T-cell (primary cell): Measurements from ENCODE around the gene POLR3H. TPM values are rescaled to one million over a fixed set of nuclear protein-coding genes. Genes with fewer than 3 reads are reported as not detected.

Experiments
- ATAC-seq, 4 experiments: fragments of 200-7000 bp in 3 of 4; fragments of 150-1000 bp in 1 of 4; cut with Tn5 transposase; replicated peaks in 1 of 4; 1 replicate in 3 of 4; 2 replicates in 1 of 4; pipeline ENCODE4 v1.10.0; 2021; ENCODE audit warnings: moderate library complexity in 3 of 4, mild to moderate bottlenecking in 2 of 4, moderate number of reproducible peaks in 1 of 4
- CTCF ChIA-PET, 2 donors: fragments of 300-600 bp; sonication (Branson Sonifier 250); formaldehyde crosslinking; loops; one replicate each; lab custom pipeline; 2022; ENCODE audit warnings: antibody characterized with exemption in 2 of 2; lab: Charles Lee
- POLR2A ChIA-PET, 2 donors: fragments of 300-600 bp; sonication (Branson Sonifier 250); formaldehyde crosslinking; loops; one replicate each; lab custom pipeline; 2022; ENCODE audit warnings: antibody characterized with exemption in 2 of 2; lab: Charles Lee
- DNase-seq, 35 experiments: peaks; one replicate each; pipeline versions ENCODE4 v3.0.0 to v3.0.0-alpha.2; 2013 to 2023
- H3K27ac ChIP-seq: one replicate; pipeline ENCODE4 v1.5.1; 2013; ENCODE audit warnings: low read length
- H3K27me3 ChIP-seq, 2 experiments: replicated peaks in 1 of 2; 1 replicate in 1 of 2; 2 replicates in 1 of 2; pipeline versions ENCODE4 v1.6.1 to v1.7.0; 2013; ENCODE audit warnings: low read length in 1 of 2, mixed read lengths in 1 of 2; ENCODE audit not compliant: control insufficient read depth in 2 of 2, insufficient read depth in 2 of 2; ENCODE audit errors: extremely low read depth in 1 of 2
- H3K36me3 ChIP-seq, 2 donors: 1 replicate in 1 of 2; 2 replicates in 1 of 2; pipeline versions ENCODE4 v1.6.1 to v1.7.0; 2013; ENCODE audit warnings: low read length in 1 of 2; ENCODE audit not compliant: control insufficient read depth in 2 of 2, insufficient read depth in 1 of 2; ENCODE audit errors: extremely low read depth in 1 of 2
- H3K4me1 ChIP-seq, 2 experiments: 1 replicate in 1 of 2; 2 replicates in 1 of 2; pipeline versions ENCODE4 v1.6.1 to v1.7.0; 2013; ENCODE audit warnings: low read length in 2 of 2, mixed read lengths in 1 of 2; ENCODE audit not compliant: insufficient read depth in 2 of 2, control insufficient read depth in 1 of 2; ENCODE audit errors: extremely low read depth in 1 of 2
- H3K4me3 ChIP-seq, 2 donors: 1 replicate in 1 of 2; 2 replicates in 1 of 2; pipeline versions ENCODE4 v1.5.1 to v1.7.0; 2013; ENCODE audit warnings: mild to moderate bottlenecking in 2 of 2, low read length in 1 of 2, moderate library complexity in 1 of 2; ENCODE audit not compliant: control insufficient read depth in 1 of 2; ENCODE audit errors: extremely low read depth in 1 of 2
- H3K9me3 ChIP-seq: 2 replicates; pipeline ENCODE4 v1.7.0; 2013
- H3K27ac Mint-ChIP-seq, 2 donors: one replicate each; pipeline ENCODE4 v1.8.0; 2020 to 2021; ENCODE audit warnings: mild to moderate bottlenecking in 2 of 2, mixed read lengths in 2 of 2
- H3K27me3 Mint-ChIP-seq, 2 donors: one replicate each; pipeline ENCODE4 v1.8.0; 2021 to 2022; ENCODE audit warnings: mixed read lengths in 2 of 2
- H3K36me3 Mint-ChIP-seq: one replicate; pipeline ENCODE4 v1.8.0; 2021; ENCODE audit warnings: mixed read lengths
- H3K4me1 Mint-ChIP-seq, 3 donors: one replicate each; pipeline ENCODE4 v1.8.0; 2020 to 2022; ENCODE audit warnings: mixed read lengths in 3 of 3, mild to moderate bottlenecking in 1 of 3
- H3K4me3 Mint-ChIP-seq, 3 donors: one replicate each; pipeline ENCODE4 v1.8.0; 2020 to 2022; ENCODE audit warnings: mild to moderate bottlenecking in 3 of 3, mixed read lengths in 3 of 3, moderate library complexity in 3 of 3
- H3K9me3 Mint-ChIP-seq, 3 donors: one replicate each; pipeline ENCODE4 v1.8.0; 2020 to 2022; ENCODE audit warnings: mixed read lengths in 3 of 3
- WGBS: methylation state at CpG from one replicate; pipeline ENCODE4 v1.1.5; 2013; ENCODE audit warnings: missing lambda C conversion rate; ENCODE audit not compliant: insufficient coverage; 5-methylcytosine and 5-hydroxymethylcytosine counted together
- total RNA-seq, 35 experiments: library from RNA in 6 of 35; stranded (reverse) in 6 of 35; fragments of 120-200 nt in 1 of 35; gene quantifications; one replicate each; pipeline versions ENCODE4 v1.2.1 to v1.2.4 and lab custom pipeline; 2013 to 2026

POLR3H gene
- total RNA-seq, 5 donors from 2014 or later (not counting 1 experiment from before 2014, with no cell fraction given): 20.6 to 57.7 (median 44.9) TPM

DNA sequence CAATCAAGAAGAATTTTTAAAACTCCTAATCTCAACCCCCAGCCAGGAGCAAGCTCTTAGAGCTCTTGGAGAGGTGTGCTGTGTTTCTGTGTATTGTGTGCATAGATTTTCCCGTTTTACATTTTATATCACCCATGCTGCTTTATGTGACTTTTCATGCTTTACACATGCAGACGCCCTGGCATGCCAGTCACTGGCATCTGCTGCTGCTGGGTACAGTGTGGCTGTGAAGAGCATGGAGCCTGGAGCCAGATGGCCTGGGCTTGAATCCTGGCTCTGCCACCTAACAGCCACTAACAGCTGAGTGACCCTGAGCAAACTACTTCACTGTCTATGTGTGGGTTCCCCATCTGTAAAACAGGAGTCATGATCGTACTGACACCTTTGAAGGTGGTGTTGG is 23.1 kb downstream of the POLR3H start:
- ChIA-PET POLR2A (no interaction called here), CTCF (interaction anchor here in 1 of 2 donors (0.6 to 0.7 kb wide), 2 partner anchors 17 to 600 kb away, joined by 3 to 6 read pairs; no protein-coding TSS in a partner anchor)
- H3K4me3 Mint-ChIP-seq: no peak overlapping the region
- ATAC-seq (no peak), DNase-seq (no peak)
- peaks cover 21 to 62% of the 10 kb centered on the region in 2 donors for H3K36me3 ChIP-seq
- no peaks in the 10 kb centered on the region for H3K27me3 ChIP-seq
- no peak overlapping the region for H3K4me3 ChIP-seq
- no peaks in the 10 kb centered on the region for H3K27me3 Mint-ChIP-seq
- peaks cover 12 to 20% (median 16%) of the 10 kb centered on the region in 3 donors for H3K4me1 Mint-ChIP-seq
- H3K27ac Mint-ChIP-seq: no peak overlapping the region
- no peak overlapping the region for H3K27ac ChIP-seq
- H3K9me3 ChIP-seq: no peaks in the 10 kb centered on the region
- H3K4me1 ChIP-seq: peaks cover 8 to 25% of the 10 kb centered on the region in 2 experiments
- peaks cover 11% of the 10 kb centered on the region for H3K36me3 Mint-ChIP-seq
- 100% methylated on average over 1 of the region's 3 CpGs for WGBS
- no peaks in the 10 kb centered on the region for H3K9me3 Mint-ChIP-seq

DNA sequence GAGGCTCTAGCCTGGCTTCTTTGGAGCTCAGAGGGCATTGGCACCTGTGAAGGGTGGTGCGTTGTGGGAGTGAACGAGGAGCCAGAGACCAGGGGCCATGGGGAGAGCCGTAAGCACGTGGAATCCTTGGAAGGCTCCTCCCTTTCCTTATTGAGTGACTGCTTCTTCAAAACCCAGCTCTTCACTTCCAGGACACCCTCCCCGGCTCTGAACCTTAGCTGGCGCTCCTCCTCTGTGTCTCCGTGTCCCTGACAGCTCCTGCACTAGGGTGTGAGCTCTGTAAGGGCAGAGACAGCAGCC is 26.3 kb downstream of the POLR3H start:
- Histone ChIP-seq H3K27me3 (no peaks in the 10 kb centered on the region), H3K9me3 (no peaks in the 10 kb centered on the region), H3K27ac (no peak overlapping the region), H3K36me3 (peaks cover 34 to 72% of the 10 kb centered on the region in 2 donors), H3K4me1 (no peaks in the 10 kb centered on the region), H3K4me3 (no peak overlapping the region)
- Mint-ChIP-seq H3K27ac (no peak overlapping the region), H3K9me3 (no peaks in the 10 kb centered on the region), H3K36me3 (peaks cover 23% of the 10 kb centered on the region), H3K4me1 (peaks cover 0 to 3% (median 2%) of the 10 kb centered on the region in 3 donors), H3K4me3 (no peak overlapping the region), H3K27me3 (no peaks in the 10 kb centered on the region)
- ChIA-PET POLR2A (no interaction called here), CTCF (interaction anchor here (0.6 to 2.3 kb wide), 5 partner anchors 17 to 363 kb away, joined by 3 to 9 read pairs (median 3); no protein-coding TSS in a partner anchor)
- DNase-seq: no peak
- no peak for ATAC-seq
- 100% methylated on average over 3 of the region's 7 CpGs for WGBS

DNA sequence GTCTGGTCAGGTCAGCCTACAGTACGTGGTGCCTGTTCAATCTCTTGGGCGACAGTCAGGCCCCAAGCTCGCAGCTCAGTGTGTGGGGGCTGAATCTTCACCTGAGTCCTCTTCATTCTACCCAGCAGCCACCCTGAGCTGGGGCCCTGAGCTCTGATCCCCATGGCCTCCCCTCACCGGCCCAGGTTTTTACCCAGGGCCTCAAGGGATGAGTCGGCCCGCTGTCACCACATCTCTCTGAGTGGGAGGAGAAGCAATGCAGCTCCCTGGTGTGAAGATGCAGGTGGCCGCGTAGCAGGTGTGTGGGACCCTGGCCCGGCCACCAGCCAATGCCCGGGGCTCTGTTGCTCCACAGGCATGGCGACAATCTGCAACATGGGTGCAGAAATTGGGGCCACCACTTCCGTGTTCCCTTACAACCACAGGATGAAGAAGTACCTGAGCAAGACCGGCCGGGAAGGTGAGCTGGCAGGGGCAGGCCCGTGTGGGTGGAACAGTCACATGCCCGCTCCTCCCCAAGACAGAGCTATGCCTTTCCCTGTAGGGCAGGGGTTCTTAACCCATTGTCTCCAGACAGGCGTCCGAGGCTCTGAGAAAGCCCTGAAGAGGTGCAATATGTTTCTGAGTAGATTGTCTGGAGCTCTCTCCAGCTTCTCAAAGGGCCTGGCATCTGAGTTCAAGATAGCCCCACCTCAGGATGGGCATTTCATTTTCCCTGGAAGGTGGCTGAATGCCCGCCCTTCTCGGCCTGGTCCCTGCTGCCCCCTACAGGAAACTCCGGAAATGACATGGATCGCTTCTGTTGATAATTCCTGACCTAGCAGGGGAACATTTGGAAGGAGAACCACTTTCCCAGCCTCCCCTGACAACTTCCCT is 26.9 kb downstream of the POLR3H start:
- ChIA-PET POLR2A (no interaction called here), CTCF (interaction anchor here (0.6 to 2.3 kb wide), 6 partner anchors 17 to 187 kb away, joined by 3 to 9 read pairs (median 5); no protein-coding TSS in a partner anchor)
- Mint-ChIP-seq H3K27ac (no peak overlapping the region), H3K4me3 (no peak overlapping the region), H3K4me1 (no peaks in the 10 kb centered on the region), H3K27me3 (no peaks in the 10 kb centered on the region), H3K36me3 (peaks cover 20% of the 10 kb centered on the region), H3K9me3 (no peaks in the 10 kb centered on the region)
- H3K27ac ChIP-seq: no peak overlapping the region
- no peak overlapping the region for H3K4me3 ChIP-seq
- no peak for ATAC-seq
- DNase-seq: peak in 10 of 35 experiments; percentile 11 to 54 (median 26)
- peaks cover 38 to 72% of the 10 kb centered on the region in 2 donors for H3K36me3 ChIP-seq
- no peaks in the 10 kb centered on the region for H3K27me3 ChIP-seq
- WGBS: 93% methylated on average over 7 of the region's 22 CpGs
- H3K9me3 ChIP-seq: no peaks in the 10 kb centered on the region
- no peaks in the 10 kb centered on the region for H3K4me1 ChIP-seq

DNA sequence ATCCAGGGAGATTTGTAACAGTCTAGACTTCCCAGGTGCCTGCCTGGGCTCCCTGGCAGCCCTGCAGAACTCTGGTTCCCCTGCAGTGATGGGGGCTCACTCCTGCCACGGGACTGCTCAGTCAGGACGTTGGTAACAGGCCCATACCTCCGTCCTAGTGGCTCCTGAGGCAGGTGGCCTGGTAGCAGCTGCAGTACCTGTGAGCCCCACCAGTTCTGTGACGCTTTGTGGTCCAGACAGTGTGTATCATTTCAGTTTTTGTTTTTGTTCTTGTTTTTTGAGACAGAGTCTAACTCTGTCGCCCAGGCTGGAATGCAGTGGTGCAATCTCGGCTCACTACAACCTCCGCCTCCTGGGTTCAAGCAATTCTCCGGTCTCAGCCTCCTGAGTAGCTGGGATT is 27.8 kb downstream of the POLR3H start:
- Mint-ChIP-seq H3K9me3 (no peaks in the 10 kb centered on the region), H3K27ac (no peak overlapping the region), H3K4me3 (no peak overlapping the region), H3K4me1 (no peaks in the 10 kb centered on the region), H3K27me3 (no peaks in the 10 kb centered on the region), H3K36me3 (peaks cover 22% of the 10 kb centered on the region)
- ChIA-PET CTCF (interaction anchor here (0.5 to 2.3 kb wide), 4 partner anchors 54 to 113 kb away, joined by 5 to 9 read pairs (median 5); no protein-coding TSS in a partner anchor), POLR2A (no interaction called here)
- peaks cover 41 to 81% of the 10 kb centered on the region in 2 donors for H3K36me3 ChIP-seq
- no peaks in the 10 kb centered on the region for H3K9me3 ChIP-seq
- ATAC-seq (no peak), DNase-seq (no peak)
- H3K4me3 ChIP-seq: no peak overlapping the region
- 94% methylated on average over 8 of the region's 8 CpGs for WGBS
- no peak overlapping the region for H3K27ac ChIP-seq
- H3K4me1 ChIP-seq: no peaks in the 10 kb centered on the region
- no peaks in the 10 kb centered on the region for H3K27me3 ChIP-seq

DNA sequence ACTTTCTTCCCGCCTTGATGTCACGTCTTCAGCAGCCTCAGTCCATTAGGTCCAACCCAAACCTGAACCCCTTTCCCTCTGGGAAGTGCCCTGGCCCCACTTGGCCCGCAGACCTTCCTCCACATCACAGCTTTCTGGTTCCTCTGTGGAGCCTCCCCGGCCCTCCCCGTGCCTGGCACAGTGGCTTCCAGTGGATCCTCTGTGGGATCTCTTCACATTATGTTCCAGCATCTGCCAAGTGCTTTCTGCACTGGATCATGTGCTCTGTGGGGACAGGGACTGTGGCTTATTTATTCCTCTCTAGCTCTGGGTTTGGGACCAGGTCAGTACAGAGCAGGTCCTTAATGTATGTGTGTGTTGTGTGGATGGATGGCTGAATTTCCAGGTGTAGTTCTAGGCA is 30.9 kb downstream of the POLR3H start:
- ChIA-PET POLR2A (no interaction called here), CTCF (no interaction called here)
- H3K27ac ChIP-seq: no peak overlapping the region
- peaks cover 31% of the 10 kb centered on the region for H3K36me3 Mint-ChIP-seq
- no peak overlapping the region for H3K27ac Mint-ChIP-seq
- DNase-seq: no peak
- peaks cover 44 to 87% of the 10 kb centered on the region in 2 donors for H3K36me3 ChIP-seq
- no peaks in the 10 kb centered on the region for H3K4me1 Mint-ChIP-seq
- H3K27me3 ChIP-seq: no peaks in the 10 kb centered on the region
- no peak overlapping the region for H3K4me3 ChIP-seq
- no peaks in the 10 kb centered on the region for H3K27me3 Mint-ChIP-seq
- H3K4me3 Mint-ChIP-seq: no peak overlapping the region
- H3K4me1 ChIP-seq: no peaks in the 10 kb centered on the region
- no peak for ATAC-seq
- no peaks in the 10 kb centered on the region for H3K9me3 Mint-ChIP-seq
- WGBS: 95% methylated on average over 4 of the region's 5 CpGs
- no peaks in the 10 kb centered on the region for H3K9me3 ChIP-seq

DNA sequence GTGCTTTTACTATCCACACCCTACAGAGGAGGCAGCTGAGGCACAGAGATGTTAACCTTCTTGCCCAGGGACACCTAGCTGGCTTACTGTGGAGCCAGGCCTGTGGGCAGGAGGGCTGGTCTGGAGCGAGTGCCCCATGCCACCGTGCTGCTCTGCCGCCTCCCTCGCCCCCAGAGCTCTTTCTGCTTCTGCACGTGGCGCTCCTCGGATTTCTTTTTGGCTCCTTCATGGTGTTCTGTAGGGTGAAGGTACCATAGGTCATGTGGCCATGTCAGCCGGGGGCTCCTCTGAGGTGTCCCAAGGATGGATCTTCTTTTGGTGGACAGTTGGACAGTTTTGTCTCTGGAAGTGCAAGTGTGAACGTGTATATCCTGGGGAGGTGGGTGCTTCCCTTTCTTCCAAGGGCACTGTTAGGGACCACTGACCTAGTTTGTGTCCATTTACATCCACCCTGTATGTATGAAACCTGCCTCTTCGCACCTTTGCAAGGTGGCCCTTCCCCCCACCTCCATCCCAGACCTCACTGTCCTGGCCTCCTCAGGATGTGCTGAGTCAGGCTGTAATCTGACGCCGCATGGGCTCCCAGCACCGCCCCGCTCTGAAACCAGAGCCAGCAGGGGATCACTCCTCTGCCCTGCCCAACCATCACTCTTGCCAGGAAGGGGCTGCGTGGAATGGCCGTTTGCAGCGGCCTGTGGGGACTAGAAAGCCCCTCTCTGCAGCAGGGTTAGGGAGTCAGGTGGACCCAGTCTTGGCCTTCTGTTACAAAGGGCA is 31.7 kb downstream of the POLR3H start:
- 95% methylated on average over 14 of the region's 17 CpGs for WGBS
- Histone ChIP-seq H3K9me3 (no peaks in the 10 kb centered on the region), H3K4me3 (no peak overlapping the region), H3K4me1 (no peaks in the 10 kb centered on the region), H3K36me3 (peaks cover 44 to 87% of the 10 kb centered on the region in 2 donors), H3K27me3 (no peaks in the 10 kb centered on the region), H3K27ac (no peak overlapping the region)
- DNase-seq (no peak), ATAC-seq (no peak)
- POLR2A ChIA-PET: no interaction called here
- Mint-ChIP-seq H3K27ac (no peak overlapping the region), H3K4me3 (no peak overlapping the region), H3K36me3 (peaks cover 31% of the 10 kb centered on the region), H3K4me1 (no peaks in the 10 kb centered on the region), H3K27me3 (no peaks in the 10 kb centered on the region), H3K9me3 (no peaks in the 10 kb centered on the region)
- CTCF ChIA-PET: no interaction called here
